ENCODE measurements around the gene TNC.
"Not testable (repeated sequence)": the region's sequence is repeated elsewhere in the genome, so short reads cannot be mapped to it uniquely, and the experiment has no call there.

Gene TNC

GRCh38 chr9:115146581-115147021, 28.6 kb upstream of the TNC start:
- TF ChIP-seq JUND (IDR thresholded peaks at IDR 0.05; ENCODE audit: low read depth): no peak
- in situ Hi-C loops (cut with HindIII; ENCODE audit: low pct_unique_long_range_greater_than_20kb, low sequenced_read_pairs): no loop called here
- DNase-seq (ENCODE audit: low read depth in 1 of 2, low spot score in 1 of 2): no peak

GRCh38 chr9:115144706-115145105, 26.7 kb upstream of the TNC start:
- in situ Hi-C loops (cut with HindIII; ENCODE audit: low pct_unique_long_range_greater_than_20kb, low sequenced_read_pairs): no loop called here
- DNase-seq (ENCODE audit: low read depth in 1 of 2, low spot score in 1 of 2): no peak
- TF ChIP-seq JUND (IDR thresholded peaks at IDR 0.05; ENCODE audit: low read depth): no peak

GRCh38 chr9:115143689-115144088, 25.7 kb upstream of the TNC start:
- in situ Hi-C loops (cut with HindIII; ENCODE audit: low pct_unique_long_range_greater_than_20kb, low sequenced_read_pairs): no loop called here
- DNase-seq (ENCODE audit: low read depth in 1 of 2, low spot score in 1 of 2): no peak
- TF ChIP-seq JUND (IDR thresholded peaks at IDR 0.05; ENCODE audit: low read depth): no peak

- in situ Hi-C loops (cut with HindIII; ENCODE audit: low pct_unique_long_range_greater_than_20kb, low sequenced_read_pairs): no loop called here
- no peak for TF ChIP-seq JUND (IDR thresholded peaks at IDR 0.05; ENCODE audit: low read depth)
- no peak for DNase-seq (ENCODE audit: low read depth in 1 of 2, low spot score in 1 of 2)
Measured at GRCh38 chr9:115142517-115143270, 24.7 kb upstream of the TNC start.

GRCh38 chr9:115142090-115142489, 24.1 kb upstream of the TNC start:
- in situ Hi-C loops (cut with HindIII; ENCODE audit: low pct_unique_long_range_greater_than_20kb, low sequenced_read_pairs): no loop called here
- no peak for TF ChIP-seq JUND (IDR thresholded peaks at IDR 0.05; ENCODE audit: low read depth)

GRCh38 chr9:115141612-115142011, 23.7 kb upstream of the TNC start:
- in situ Hi-C loops (cut with HindIII; ENCODE audit: low pct_unique_long_range_greater_than_20kb, low sequenced_read_pairs): no loop called here
- no peak for DNase-seq (ENCODE audit: low read depth in 1 of 2, low spot score in 1 of 2)
- TF ChIP-seq JUND (IDR thresholded peaks at IDR 0.05; ENCODE audit: low read depth): no peak

More at GRCh38 chr9:115142090-115142489, 24.1 kb upstream of the TNC start:
- DNase-seq (ENCODE audit: low read depth in 1 of 2, low spot score in 1 of 2): no peak

GRCh38 chr9:115138151-115138550, 20.2 kb upstream of the TNC start:
- in situ Hi-C loops (cut with HindIII; ENCODE audit: low pct_unique_long_range_greater_than_20kb, low sequenced_read_pairs): no loop called here
- DNase-seq (ENCODE audit: low read depth in 1 of 2, low spot score in 1 of 2): no peak
- TF ChIP-seq JUND (IDR thresholded peaks at IDR 0.05; ENCODE audit: low read depth): no peak

- TF ChIP-seq JUND (IDR thresholded peaks at IDR 0.05; ENCODE audit: low read depth): no peak
- in situ Hi-C loops (cut with HindIII; ENCODE audit: low pct_unique_long_range_greater_than_20kb, low sequenced_read_pairs): no loop called here
- DNase-seq (ENCODE audit: low read depth in 1 of 2, low spot score in 1 of 2): no peak
Measured at GRCh38 chr9:115137526-115137925, 19.6 kb upstream of the TNC start.

- in situ Hi-C loops (cut with HindIII; ENCODE audit: low pct_unique_long_range_greater_than_20kb, low sequenced_read_pairs): no loop called here
- no peak for DNase-seq (ENCODE audit: low read depth in 1 of 2, low spot score in 1 of 2)
Measured at GRCh38 chr9:115135821-115136778, 18.1 kb upstream of the TNC start.

GRCh38 chr9:115134941-115135340, 17.0 kb upstream of the TNC start:
- no peak for DNase-seq (ENCODE audit: low read depth in 1 of 2, low spot score in 1 of 2)
- TF ChIP-seq JUND (IDR thresholded peaks at IDR 0.05; ENCODE audit: low read depth): no peak
- in situ Hi-C loops (cut with HindIII; ENCODE audit: low pct_unique_long_range_greater_than_20kb, low sequenced_read_pairs): no loop called here

More at GRCh38 chr9:115135821-115136778, 18.1 kb upstream of the TNC start:
- no peak for TF ChIP-seq JUND (IDR thresholded peaks at IDR 0.05; ENCODE audit: low read depth)

- DNase-seq (ENCODE audit: low read depth in 1 of 2, low spot score in 1 of 2): no peak
- TF ChIP-seq JUND (IDR thresholded peaks at IDR 0.05; ENCODE audit: low read depth): no peak
- in situ Hi-C loops (cut with HindIII; ENCODE audit: low pct_unique_long_range_greater_than_20kb, low sequenced_read_pairs): no loop called here
Measured at GRCh38 chr9:115133649-115134048, 15.7 kb upstream of the TNC start.

GRCh38 chr9:115132648-115133047, 14.7 kb upstream of the TNC start:
- no peak for TF ChIP-seq JUND (IDR thresholded peaks at IDR 0.05; ENCODE audit: low read depth)
- in situ Hi-C loops (cut with HindIII; ENCODE audit: low pct_unique_long_range_greater_than_20kb, low sequenced_read_pairs): no loop called here

GRCh38 chr9:115130176-115130575, 12.2 kb upstream of the TNC start:
- in situ Hi-C loops (cut with HindIII; ENCODE audit: low pct_unique_long_range_greater_than_20kb, low sequenced_read_pairs): no loop called here
- no peak for DNase-seq (ENCODE audit: low read depth in 1 of 2, low spot score in 1 of 2)
- no peak for TF ChIP-seq JUND (IDR thresholded peaks at IDR 0.05; ENCODE audit: low read depth)

More at GRCh38 chr9:115132648-115133047, 14.7 kb upstream of the TNC start:
- no peak for DNase-seq (ENCODE audit: low read depth in 1 of 2, low spot score in 1 of 2)

GRCh38 chr9:115128726-115129125, 10.8 kb upstream of the TNC start:
- in situ Hi-C loops (cut with HindIII; ENCODE audit: low pct_unique_long_range_greater_than_20kb, low sequenced_read_pairs); DNase-seq (ENCODE audit: low read depth in 1 of 2, low spot score in 1 of 2): not testable (repeated sequence)

Measured in T47D (cell line).